SHP77 treated with DMSO at 0.1 percent for 48 hours (cell line): ENCODE measurements around the gene ZNF75A.

Source experiments
- DNase-seq: peaks from one replicate; lab custom pipeline; 2025; lab: John Stamatoyannopoulos, UW

Gene ZNF75A

GRCh38 chr16:3289998-3290673, 15.2 kb upstream of the ZNF75A start:
- DNase-seq = no peak

GRCh38 chr16:3292604-3293003, 12.7 kb upstream of the ZNF75A start:
- no peak for DNase-seq

GRCh38 chr16:3295209-3295608, 10.1 kb upstream of the ZNF75A start:
- no peak for DNase-seq

GRCh38 chr16:3295783-3296182, 9.5 kb upstream of the ZNF75A start:
- DNase-seq = no peak

GRCh38 chr16:3304370-3304769, 927 bp upstream of the ZNF75A start:
- no peak for DNase-seq

GRCh38 chr16:3306078-3306477, 781 bp downstream of the ZNF75A start:
- DNase-seq = no peak

- no peak for DNase-seq
Observed at GRCh38 chr16:3311496-3311895, 6.2 kb downstream of the ZNF75A start.

GRCh38 chr16:3317315-3317999, 12.2 kb downstream of the ZNF75A start:
- DNase-seq = no peak

GRCh38 chr16:3321816-3322215, 16.5 kb downstream of the ZNF75A start:
- no peak for DNase-seq

GRCh38 chr16:3327514-3327913, 22.2 kb downstream of the ZNF75A start:
- DNase-seq = no peak

- DNase-seq = no peak
Observed at GRCh38 chr16:3328104-3328503, 22.8 kb downstream of the ZNF75A start.

GRCh38 chr16:3328643-3329042, 23.3 kb downstream of the ZNF75A start:
- no peak for DNase-seq

GRCh38 chr16:3346041-3346440, 40.7 kb downstream of the ZNF75A start:
- no peak for DNase-seq

- DNase-seq = no peak
Observed at GRCh38 chr16:3347586-3347985, 42.3 kb downstream of the ZNF75A start.

GRCh38 chr16:3348547-3349167, 43.4 kb downstream of the ZNF75A start:
- no peak for DNase-seq

- no peak for DNase-seq
Observed at GRCh38 chr16:3349175-3349574, 43.9 kb downstream of the ZNF75A start.

- DNase-seq = no peak
Observed at GRCh38 chr16:3355589-3355988, 50.3 kb downstream of the ZNF75A start, which contains the start of gene OR2C1. OR2C1 (plus strand) TSS chr16:3355889; CDS start chr16:3355941, 52 bp downstream.

- DNase-seq = no peak
Observed at GRCh38 chr16:3356118-3356517, 50.8 kb downstream of the ZNF75A start.

- no peak for DNase-seq
Observed at GRCh38 chr16:3358871-3359270, 53.6 kb downstream of the ZNF75A start.

GRCh38 chr16:3362931-3363330, 57.6 kb downstream of the ZNF75A start:
- no peak for DNase-seq

GRCh38 chr16:3363793-3364192, 58.5 kb downstream of the ZNF75A start:
- DNase-seq = no peak

- DNase-seq = peak; percentile 98
Observed at GRCh38 chr16:3364774-3365427, 59.6 kb downstream of the ZNF75A start.
